Naive thymus-derived CD8-positive, alpha-beta T cell (primary cell): ENCODE data around the gene FBXO8. TPM values are rescaled to one million over a fixed set of nuclear protein-coding genes. Genes with fewer than 3 reads are reported as not detected.

ENCODE experiments used
- ATAC-seq, 2 donors: fragments of 150-1000 bp; cut with Tn5 transposase in 1 of 2; sonication (Bioruptor Pico), chemical (Tn5 transposase) in 1 of 2; 1 replicate in 1 of 2; 2 replicates in 1 of 2; pipeline ENCODE4 v1.10.0; 2021; ENCODE audit warnings: mild to moderate bottlenecking in 2 of 2, moderate library complexity in 2 of 2
- POLR2A ChIA-PET: fragments of 350-600 bp; sonication (Branson Sonifier 250); formaldehyde crosslinking; loops from one replicate; lab custom pipeline; 2021; ENCODE audit warnings: antibody characterized with exemption; lab: Charles Lee
- DNase-seq, 10 donors: peaks; one replicate each; pipeline versions ENCODE4 v3.0.0 to v3.0.0-alpha.2; 2020 to 2022
- H3K27ac Mint-ChIP-seq, 10 donors: one replicate each; pipeline ENCODE4 v1.8.0; 2020 to 2022; ENCODE audit warnings: mild to moderate bottlenecking in 10 of 10, mixed read lengths in 10 of 10, moderate library complexity in 4 of 10, inconsistent platforms in 1 of 10
- H3K27me3 Mint-ChIP-seq, 5 donors: one replicate each; pipeline ENCODE4 v1.8.0; 2021 to 2022; ENCODE audit warnings: mixed read lengths in 5 of 5
- H3K36me3 Mint-ChIP-seq, 3 donors: one replicate each; pipeline ENCODE4 v1.8.0; 2020 to 2022; ENCODE audit warnings: mixed read lengths in 3 of 3, mild to moderate bottlenecking in 2 of 3, inconsistent platforms in 1 of 3
- H3K4me1 Mint-ChIP-seq, 4 donors: one replicate each; pipeline ENCODE4 v1.8.0; 2021 to 2022; ENCODE audit warnings: mixed read lengths in 4 of 4
- H3K4me3 Mint-ChIP-seq, 10 donors: one replicate each; pipeline ENCODE4 v1.8.0; 2020 to 2022; ENCODE audit warnings: mild to moderate bottlenecking in 10 of 10, mixed read lengths in 10 of 10, moderate library complexity in 6 of 10, inconsistent platforms in 1 of 10
- H3K9me3 Mint-ChIP-seq, 9 donors: one replicate each; pipeline ENCODE4 v1.8.0; 2020 to 2022; ENCODE audit warnings: mixed read lengths in 9 of 9, mild to moderate bottlenecking in 3 of 9, inconsistent platforms in 1 of 9, moderate library complexity in 1 of 9
- polyA plus RNA-seq, 3 donors: library from polyadenylated mRNA; unstranded; fragments of 300-500 nt; fragmentation: Illumina TruSeq; gene quantifications; one replicate each; pipeline ENCODE4 v1.2.3, GENCODE V29; 2021
- total RNA-seq, 8 experiments: library from RNA in 2 of 8; stranded (reverse) in 2 of 8; gene quantifications; one replicate each; pipeline ENCODE4 v1.2.3 and lab custom pipeline; 2021 to 2026

Gene FBXO8
- total RNA-seq: 10 to 100 TPM; 21.9 to 25.4 TPM
- 10 to 100 TPM; 11.0 to 15.4 (median 11.7) TPM for polyA plus RNA-seq
- total RNA-seq (lab: John Stamatoyannopoulos, UW): 15.7 to 26.4 (median 17.9) reads per million in 6 experiments

DNA sequence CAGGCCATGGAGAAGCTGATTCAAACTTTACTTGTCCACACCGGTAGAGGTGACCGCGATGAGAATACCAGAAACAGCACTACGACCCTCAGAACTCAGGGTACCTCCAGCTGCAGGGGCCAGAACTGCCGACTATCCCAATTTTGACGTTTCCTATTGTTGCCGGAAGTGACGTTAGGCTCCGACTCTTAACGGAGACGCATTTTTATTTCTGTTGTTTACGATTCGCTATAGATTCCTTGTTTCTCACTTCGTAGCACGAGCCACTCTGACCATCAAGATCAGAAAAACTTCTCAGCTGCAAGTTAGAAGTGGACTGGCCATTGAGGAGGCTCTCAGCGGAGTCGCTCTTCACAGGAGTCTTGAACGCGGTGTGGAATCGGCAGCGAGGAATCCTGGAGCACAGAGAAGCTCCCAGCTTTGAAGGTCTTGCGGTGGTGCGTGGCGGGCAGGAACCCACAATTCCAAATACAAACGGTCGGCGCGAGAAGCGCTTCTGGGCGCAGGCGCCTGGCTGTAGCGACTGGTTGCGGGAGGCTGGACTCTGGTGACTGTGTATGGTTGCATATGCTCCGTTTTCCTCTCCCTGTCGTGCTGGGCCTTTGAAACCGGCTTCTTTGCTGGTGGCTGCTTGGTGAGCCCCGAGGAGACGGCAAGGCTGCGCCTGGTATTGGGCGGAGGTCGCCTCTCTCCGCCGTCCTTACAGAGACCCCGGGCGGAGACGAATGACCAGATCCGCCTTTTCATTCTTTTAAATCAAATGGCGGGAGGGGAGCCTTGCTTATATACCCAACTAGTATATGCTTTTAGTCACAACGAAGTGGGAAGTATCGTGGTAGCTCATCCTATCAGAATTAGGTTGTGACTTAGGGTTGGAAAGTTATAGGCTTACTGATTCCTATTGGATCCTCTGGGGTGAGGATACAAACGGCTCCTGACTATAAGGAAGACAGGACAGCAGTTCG, at the start of gene FBXO8, which contains the start of gene CEP44:
Gene FBXO8, minus strand, starts transcription at position 161 of the 965 bp plus-strand sequence. CDS start 20,575 bp downstream, outside the sequence.
Gene CEP44, plus strand, starts transcription at position 405 of the 965 bp plus-strand sequence. CDS start 15,211 bp downstream, outside the sequence.
- peak within 1 kb of the TSS; percentile 99 to 100 (median 100) for H3K27ac Mint-ChIP-seq
- ATAC-seq: peak; percentile 66 to 69

GRCh38 chr4:174332741-174333493, 49.5 kb upstream of the FBXO8 start:
- ATAC-seq (no peak), DNase-seq (no peak)
- H3K36me3 Mint-ChIP-seq: no peaks in the 10 kb centered on the region
- H3K4me1 Mint-ChIP-seq: no peaks in the 10 kb centered on the region
- no peaks in the 10 kb centered on the region for H3K27me3 Mint-ChIP-seq
- no peak overlapping the region for H3K4me3 Mint-ChIP-seq
- POLR2A ChIA-PET: no interaction called here
- no peaks in the 10 kb centered on the region for H3K9me3 Mint-ChIP-seq
- no peak overlapping the region for H3K27ac Mint-ChIP-seq

More for the DNA sequence above, at the start of gene FBXO8, which contains the start of gene CEP44:
- POLR2A ChIA-PET: interaction anchor here (1.3 to 1.7 kb wide), 2 partner anchors 914 to 950 kb away, joined by 5 read pairs; partner anchors contain the start of genes HMGB2 and SAP30
- peaks cover 0 to 7% (median 0%) of the 10 kb centered on the region in 9 donors for H3K9me3 Mint-ChIP-seq
- H3K36me3 Mint-ChIP-seq: peaks cover 0 to 22% (median 15%) of the 10 kb centered on the region in 3 donors
- H3K27me3 Mint-ChIP-seq: no peaks in the 10 kb centered on the region
- peak within 1 kb of the TSS; percentile 94 to 100 (median 99) for H3K4me3 Mint-ChIP-seq
- DNase-seq: peak; percentile 53 to 88 (median 72)
- peaks cover 29 to 89% (median 71%) of the 10 kb centered on the region in 4 donors for H3K4me1 Mint-ChIP-seq

GRCh38 chr4:174324725-174325124, 41.3 kb upstream of the FBXO8 start:
- Mint-ChIP-seq H3K36me3 (peaks cover 0 to 2% (median 0%) of the 10 kb centered on the region in 3 donors), H3K4me1 (no peaks in the 10 kb centered on the region), H3K27ac (peak overlapping the region in 1 of 10 donors; percentile 60), H3K9me3 (no peaks in the 10 kb centered on the region), H3K27me3 (no peaks in the 10 kb centered on the region), H3K4me3 (no peak overlapping the region)
- no peak for ATAC-seq
- DNase-seq: no peak
- POLR2A ChIA-PET: no interaction called here

DNA sequence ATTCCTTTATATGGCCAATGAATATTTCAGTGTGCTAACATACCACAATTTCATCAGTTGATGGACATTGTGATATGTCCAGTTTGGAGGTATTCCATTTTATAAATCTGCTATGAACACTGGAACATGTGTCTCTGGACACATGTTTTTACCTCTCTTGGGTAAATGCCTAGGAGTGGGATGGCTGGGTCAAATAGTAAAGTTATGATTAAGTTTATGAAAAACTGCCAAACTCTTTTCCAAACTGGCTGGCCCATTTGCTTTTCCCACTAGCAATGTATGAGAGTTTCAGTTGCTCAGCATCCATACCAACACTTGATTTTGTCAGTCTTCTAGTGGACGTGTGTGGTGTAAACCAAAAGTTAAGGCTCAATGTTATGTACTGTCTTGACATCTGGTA, 40.8 kb upstream of the FBXO8 start:
- DNase-seq (no peak), ATAC-seq (no peak)
- Mint-ChIP-seq H3K27ac (no peak overlapping the region), H3K36me3 (peaks cover 0 to 5% (median 0%) of the 10 kb centered on the region in 3 donors), H3K9me3 (no peaks in the 10 kb centered on the region), H3K4me3 (no peak overlapping the region), H3K27me3 (no peaks in the 10 kb centered on the region), H3K4me1 (no peaks in the 10 kb centered on the region)
- POLR2A ChIA-PET: no interaction called here

DNA sequence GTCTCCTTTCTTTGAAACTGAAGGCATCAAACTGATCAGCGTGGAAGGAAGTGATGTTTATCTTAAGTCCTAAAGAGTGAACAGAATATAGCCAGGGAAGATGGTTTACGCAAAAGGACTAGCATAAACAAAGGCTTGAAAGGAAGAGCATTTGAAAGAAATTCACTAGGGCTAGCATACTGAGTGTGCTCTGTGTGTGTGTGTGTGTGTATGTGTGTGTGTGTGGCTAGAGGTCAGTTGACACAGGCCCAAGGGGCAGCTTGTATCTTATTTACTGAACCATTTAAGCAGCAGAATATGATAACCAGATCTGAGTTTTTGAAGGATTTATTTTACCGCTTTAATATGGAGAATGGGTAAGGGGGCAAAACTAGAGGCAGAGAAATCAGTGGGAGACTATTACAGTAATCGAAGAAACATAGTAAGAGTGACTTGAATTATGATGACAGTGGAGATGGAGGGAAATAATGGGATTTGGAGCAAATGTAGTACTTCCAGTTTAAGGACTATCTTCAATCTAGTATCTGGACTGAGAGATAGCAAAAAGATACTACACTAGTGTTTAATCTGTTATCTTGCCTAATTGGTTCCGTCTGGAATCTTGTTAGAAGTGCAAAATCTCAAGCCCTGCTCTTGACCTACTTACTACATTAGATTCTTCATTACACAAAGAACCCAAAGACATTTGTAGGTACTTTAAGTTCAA, 37.2 kb upstream of the FBXO8 start:
- POLR2A ChIA-PET: no interaction called here
- Mint-ChIP-seq H3K9me3 (no peaks in the 10 kb centered on the region), H3K4me3 (no peak overlapping the region), H3K36me3 (peaks cover 0 to 26% (median 0%) of the 10 kb centered on the region in 3 donors), H3K27me3 (no peaks in the 10 kb centered on the region), H3K27ac (no peak overlapping the region), H3K4me1 (no peaks in the 10 kb centered on the region)
- ATAC-seq: no peak
- DNase-seq: no peak

GRCh38 chr4:174318829-174319764, 35.6 kb upstream of the FBXO8 start:
- no peaks in the 10 kb centered on the region for H3K9me3 Mint-ChIP-seq
- ATAC-seq: no peak
- no peak overlapping the region for H3K4me3 Mint-ChIP-seq
- H3K4me1 Mint-ChIP-seq: no peaks in the 10 kb centered on the region
- DNase-seq: peak in 4 of 10 donors; percentile 2 to 41 (median 34)
- peaks cover 0 to 35% (median 3%) of the 10 kb centered on the region in 3 donors for H3K36me3 Mint-ChIP-seq
- H3K27ac Mint-ChIP-seq: no peak overlapping the region
- POLR2A ChIA-PET: no interaction called here
- H3K27me3 Mint-ChIP-seq: no peaks in the 10 kb centered on the region

- ATAC-seq (no peak), DNase-seq (no peak)
- Mint-ChIP-seq H3K9me3 (no peaks in the 10 kb centered on the region), H3K4me3 (no peak overlapping the region), H3K4me1 (peaks cover 3 to 5% (median 5%) of the 10 kb centered on the region in 4 donors), H3K36me3 (peaks cover 3 to 46% (median 5%) of the 10 kb centered on the region in 3 donors), H3K27me3 (no peaks in the 10 kb centered on the region), H3K27ac (no peak overlapping the region)
- POLR2A ChIA-PET: no interaction called here
Observed at GRCh38 chr4:174317531-174317930, 34.1 kb upstream of the FBXO8 start.

DNA sequence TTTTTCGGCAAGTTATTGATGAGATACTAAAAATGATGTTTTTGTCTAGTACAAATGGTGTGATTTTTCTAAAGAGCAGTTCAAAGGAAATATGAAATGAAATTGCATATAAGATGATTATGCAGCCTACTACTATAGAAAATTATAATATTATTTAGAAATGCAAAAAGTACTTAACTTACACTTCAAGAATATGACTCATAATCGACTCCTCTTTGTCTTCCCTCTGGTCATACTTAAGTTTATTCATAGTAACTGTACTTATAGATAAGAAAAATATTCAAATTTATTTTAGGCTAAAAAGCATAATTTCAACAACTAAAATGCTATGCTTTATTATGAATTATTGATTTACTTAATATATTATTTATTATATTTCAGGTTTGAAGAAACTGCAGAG, 33.5 kb upstream of the FBXO8 start:
- ATAC-seq (no peak), DNase-seq (no peak)
- Mint-ChIP-seq H3K27me3 (no peaks in the 10 kb centered on the region), H3K27ac (no peak overlapping the region), H3K4me3 (no peak overlapping the region), H3K36me3 (peaks cover 3 to 50% (median 5%) of the 10 kb centered on the region in 3 donors), H3K9me3 (no peaks in the 10 kb centered on the region), H3K4me1 (peaks cover 3 to 7% (median 6%) of the 10 kb centered on the region in 4 donors)
- POLR2A ChIA-PET: no interaction called here

DNA sequence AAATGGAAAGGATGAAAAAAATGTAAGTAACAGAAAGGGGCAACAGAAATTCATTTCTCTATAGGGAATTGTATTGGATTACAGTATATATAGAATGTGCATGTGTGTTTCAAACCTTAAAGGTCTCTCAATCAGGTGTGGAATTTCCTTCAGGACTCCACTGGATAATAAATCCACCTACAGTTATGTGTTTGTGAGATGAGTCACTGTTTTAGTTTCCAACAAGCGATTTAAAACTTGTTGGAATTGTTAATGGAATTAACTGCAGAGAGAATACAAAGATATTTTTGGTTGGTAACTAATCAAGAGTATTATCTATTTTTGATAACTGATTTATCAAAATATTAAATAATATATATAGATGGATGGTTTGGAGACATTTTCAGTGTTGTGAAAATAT, 33.1 kb upstream of the FBXO8 start:
- Mint-ChIP-seq H3K27ac (no peak overlapping the region), H3K36me3 (peaks cover 3 to 54% (median 5%) of the 10 kb centered on the region in 3 donors), H3K27me3 (no peaks in the 10 kb centered on the region), H3K4me1 (peaks cover 3 to 7% (median 6%) of the 10 kb centered on the region in 4 donors), H3K9me3 (no peaks in the 10 kb centered on the region), H3K4me3 (no peak overlapping the region)
- DNase-seq (no peak), ATAC-seq (no peak)
- POLR2A ChIA-PET: no interaction called here

DNA sequence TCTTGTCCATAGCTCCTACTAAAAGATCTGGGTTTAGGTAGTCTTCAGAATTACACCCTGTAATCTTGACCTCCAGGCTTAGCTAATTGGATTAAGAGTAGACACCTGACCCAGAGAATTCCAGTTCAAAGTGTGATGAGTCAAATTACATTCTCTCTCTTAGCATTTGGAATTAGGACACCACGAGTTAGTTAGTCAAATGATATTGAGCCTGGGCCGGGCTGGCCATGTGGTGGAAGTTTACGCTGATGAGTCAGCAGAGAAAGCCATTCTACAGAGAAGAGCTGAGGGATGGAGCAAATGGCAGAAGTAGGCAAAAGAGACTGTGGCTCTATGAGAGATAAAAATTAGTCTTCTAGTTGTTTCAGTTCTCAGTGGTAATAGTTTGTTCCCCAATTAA, 31.3 kb upstream of the FBXO8 start:
- peaks cover 3 to 7% (median 6%) of the 10 kb centered on the region in 4 donors for H3K4me1 Mint-ChIP-seq
- H3K9me3 Mint-ChIP-seq: no peaks in the 10 kb centered on the region
- peak overlapping the region in 2 of 10 donors; percentile 57 to 71 for H3K27ac Mint-ChIP-seq
- POLR2A ChIA-PET: no interaction called here
- peaks cover 3 to 59% (median 5%) of the 10 kb centered on the region in 3 donors for H3K36me3 Mint-ChIP-seq
- DNase-seq (no peak), ATAC-seq (no peak)
- no peaks in the 10 kb centered on the region for H3K27me3 Mint-ChIP-seq
- H3K4me3 Mint-ChIP-seq: no peak overlapping the region

GRCh38 chr4:174314274-174314673, 30.8 kb upstream of the FBXO8 start:
- ATAC-seq: no peak
- peaks cover 3 to 7% (median 6%) of the 10 kb centered on the region in 4 donors for H3K4me1 Mint-ChIP-seq
- H3K27ac Mint-ChIP-seq: peak overlapping the region in 2 of 10 donors; percentile 57 to 71
- POLR2A ChIA-PET: no interaction called here
- no peak for DNase-seq
- no peak overlapping the region for H3K4me3 Mint-ChIP-seq
- no peaks in the 10 kb centered on the region for H3K9me3 Mint-ChIP-seq
- H3K27me3 Mint-ChIP-seq: no peaks in the 10 kb centered on the region
- H3K36me3 Mint-ChIP-seq: peaks cover 5 to 62% (median 6%) of the 10 kb centered on the region in 3 donors
